H1 (cell line): ENCODE measurements around the gene TBX3. TPM values are rescaled to one million over a fixed set of nuclear protein-coding genes. Genes with fewer than 3 reads are reported as not detected.
A peak's percentile ranks its signal among the peaks of the same experiment; 100 is the strongest.

Experiments used
- CTCF ChIA-PET: fragments of 300-600 bp; sonication (Branson Sonifier 250); formaldehyde crosslinking; loops from one replicate; lab custom pipeline; 2021; ENCODE audit not compliant: partially characterized antibody; lab: Charles Lee
- POLR2A ChIA-PET: fragments of 300-600 bp; sonication (Branson Sonifier 250); formaldehyde crosslinking; loops from one replicate; lab custom pipeline; 2021; ENCODE audit warnings: inconsistent platforms; ENCODE audit not compliant: partially characterized antibody; lab: Charles Lee
- DNase-seq, 2 experiments: peaks; one replicate each; pipeline versions ENCODE4 v3.0.0 to v3.0.0-alpha.2; 2010 to 2022; ENCODE audit warnings: low spot score in 2 of 2, low read depth in 1 of 2, mixed read lengths in 1 of 2
- FAIRE-seq: peaks from 2 replicates; lab custom pipeline; 2011; peaks lifted over from hg19 to GRCh38; lab: Jason Lieb, UNC
- H2AFZ ChIP-seq: 2 replicates; pipeline ENCODE4 v1.8.1; 2012; ENCODE audit warnings: low read length, inconsistent platforms
- H2AK5ac ChIP-seq: 2 replicates; pipeline ENCODE4 v1.6.1; 2013; ENCODE audit warnings: low read depth, low read length
- H2BK120ac ChIP-seq: replicated peaks from 2 replicates; pipeline ENCODE3; 2013; ENCODE audit warnings: low read depth, low read length, inconsistent platforms
- H2BK12ac ChIP-seq: 2 replicates; pipeline ENCODE4 v1.6.1; 2013; ENCODE audit warnings: low read depth, low read length
- H2BK15ac ChIP-seq: 2 replicates; pipeline ENCODE4 v1.6.1; 2013; ENCODE audit warnings: low read length
- H2BK20ac ChIP-seq: 2 replicates; pipeline ENCODE4 v1.6.1; 2013; ENCODE audit warnings: low read length
- H2BK5ac ChIP-seq: 2 replicates; pipeline ENCODE4 v1.6.1; 2013; ENCODE audit warnings: low read depth, low read length
- H3K14ac ChIP-seq: 2 replicates; pipeline ENCODE4 v1.6.1; 2013; ENCODE audit warnings: inconsistent platforms; ENCODE audit not compliant: insufficient read length
- H3K18ac ChIP-seq: 2 replicates; pipeline ENCODE4 v1.6.1; 2013; ENCODE audit warnings: low read length; ENCODE audit errors: extremely low read depth
- H3K23ac ChIP-seq: 2 replicates; pipeline ENCODE4 v1.6.1; 2013; ENCODE audit warnings: inconsistent platforms; ENCODE audit not compliant: insufficient read length
- H3K23me2 ChIP-seq: 2 replicates; pipeline ENCODE4 v1.6.1; 2013; ENCODE audit warnings: low read depth, low read length
- H3K27ac ChIP-seq: 2 replicates; pipeline ENCODE4 v1.6.1; 2011; ENCODE audit warnings: low read depth, low read length, inconsistent platforms
- H3K27me3 ChIP-seq, 4 experiments: replicated peaks in 1 of 4; 1 replicate in 1 of 4; 2 replicates in 3 of 4; pipeline versions ENCODE4 v1.6.1 to v1.8.1; 2011 to 2013; ENCODE audit warnings: low read length in 3 of 4, mild to moderate bottlenecking in 3 of 4, inconsistent platforms in 2 of 4, mixed read lengths in 2 of 4, moderate library complexity in 1 of 4; ENCODE audit not compliant: control insufficient read depth in 3 of 4, insufficient read depth in 3 of 4; ENCODE audit errors: extremely low read depth in 1 of 4
- H3K36me3 ChIP-seq, 4 experiments: 2 replicates each; pipeline versions ENCODE4 v1.6.1 to v1.8.1; 2011 to 2013; ENCODE audit warnings: mild to moderate bottlenecking in 4 of 4, low read length in 3 of 4, moderate library complexity in 2 of 4, control low read depth in 1 of 4, inconsistent platforms in 1 of 4; ENCODE audit not compliant: insufficient read depth in 4 of 4, control insufficient read depth in 2 of 4
- H3K4ac ChIP-seq: replicated peaks from 2 replicates; pipeline ENCODE3; 2013; ENCODE audit warnings: low read length, low read depth, mixed read lengths, inconsistent platforms; ENCODE audit not compliant: insufficient read length
- H3K4me1 ChIP-seq, 4 experiments: replicated peaks in 1 of 4; 1 replicate in 1 of 4; 2 replicates in 3 of 4; pipeline versions ENCODE4 v1.6.1 to v1.8.1; 2011 to 2013; ENCODE audit warnings: low read length in 3 of 4, inconsistent platforms in 2 of 4, mixed read lengths in 1 of 4; ENCODE audit not compliant: insufficient read depth in 4 of 4, control insufficient read depth in 3 of 4
- H3K4me2 ChIP-seq, 2 experiments: 2 replicates each; pipeline versions ENCODE4 v1.6.1 to v1.8.1; 2011 to 2013; ENCODE audit warnings: low read depth in 2 of 2, low read length in 2 of 2, control low read depth in 1 of 2, inconsistent platforms in 1 of 2, mild to moderate bottlenecking in 1 of 2; ENCODE audit not compliant: insufficient read depth in 1 of 2
- H3K4me3 ChIP-seq, 4 experiments: fragments of 200-600, 300-600 bp in 1 of 4; sonication (generic), shearing (Covaris generic), sonication (Bioruptor Twin) in 1 of 4; 2 replicates each; pipeline versions ENCODE4 v1.5.1 to v1.8.1; 2011 to 2016; ENCODE audit warnings: low read length in 4 of 4, low read depth in 3 of 4, control low read depth in 2 of 4, inconsistent platforms in 2 of 4, mild to moderate bottlenecking in 2 of 4, mixed read lengths in 1 of 4, moderate library complexity in 1 of 4; ENCODE audit not compliant: insufficient read depth in 2 of 4; ENCODE audit errors: extremely low read depth in 1 of 4
- H3K56ac ChIP-seq: replicated peaks from 2 replicates; pipeline ENCODE3; 2013; ENCODE audit warnings: low read depth, mild to moderate bottlenecking, mixed read lengths, low read length, inconsistent platforms; ENCODE audit not compliant: insufficient read length
- H3K79me1 ChIP-seq: 2 replicates; pipeline ENCODE4 v1.6.1; 2013; ENCODE audit warnings: low read depth, low read length, control low read depth
- H3K79me2 ChIP-seq, 2 experiments: 2 replicates each; pipeline versions ENCODE4 v1.6.1 to v1.8.1; 2012 to 2013; ENCODE audit warnings: low read length in 2 of 2, mild to moderate bottlenecking in 2 of 2, inconsistent platforms in 1 of 2; ENCODE audit not compliant: insufficient read depth in 2 of 2, control insufficient read depth in 1 of 2
- H3K9ac ChIP-seq, 4 experiments: replicated peaks in 1 of 4; 1 replicate in 1 of 4; 2 replicates in 3 of 4; pipeline versions ENCODE4 v1.6.1 to v1.8.1; 2011 to 2013; ENCODE audit warnings: low read depth in 3 of 4, low read length in 3 of 4, control low read depth in 2 of 4, mild to moderate bottlenecking in 2 of 4, moderate library complexity in 2 of 4, inconsistent platforms in 1 of 4; ENCODE audit errors: extremely low read depth in 1 of 4
- H3K9me3 ChIP-seq, 2 experiments: 2 replicates each; pipeline versions ENCODE4 v1.6.1 to v1.8.1; 2012 to 2013; ENCODE audit warnings: mild to moderate bottlenecking in 2 of 2, moderate library complexity in 2 of 2, control low read depth in 1 of 2, inconsistent platforms in 1 of 2, low read depth in 1 of 2, low read length in 1 of 2, mixed read lengths in 1 of 2; ENCODE audit not compliant: insufficient read depth in 2 of 2
- H4K20me1 ChIP-seq, 2 experiments: replicated peaks in 1 of 2; 2 replicates each; pipeline versions ENCODE3 to v1.8.1; 2011 to 2013; ENCODE audit warnings: inconsistent platforms in 2 of 2, low read length in 2 of 2, mild to moderate bottlenecking in 1 of 2; ENCODE audit not compliant: insufficient read depth in 2 of 2, control insufficient read depth in 1 of 2
- H4K5ac ChIP-seq: 2 replicates; pipeline ENCODE4 v1.6.1; 2013; ENCODE audit warnings: low read length, low read depth, mixed read lengths, inconsistent platforms; ENCODE audit not compliant: insufficient read length
- H4K8ac ChIP-seq: 2 replicates; pipeline ENCODE4 v1.8.0; 2013; ENCODE audit warnings: mild to moderate bottlenecking, moderate library complexity, low read length, inconsistent platforms; ENCODE audit not compliant: insufficient read depth; ENCODE audit errors: extremely low read depth
- H4K91ac ChIP-seq: replicated peaks from 2 replicates; pipeline ENCODE3; 2013; ENCODE audit warnings: low read length, mixed read lengths, inconsistent platforms; ENCODE audit not compliant: insufficient read length
- CBX8 ChIP-seq: fragments of 300-800, 300-1000 bp; sonication (generic); IDR thresholded peaks from 2 replicates; pipeline ENCODE4 v1.7.1; 2016; ENCODE audit warnings: low read depth, low read length, borderline replicate concordance
- E2F6 ChIP-seq: IDR thresholded peaks from 2 replicates; pipeline ENCODE4 v1.6.1; 2012; ENCODE audit warnings: inconsistent platforms
- KDM4A ChIP-seq: IDR thresholded peaks from one replicate; pipeline ENCODE4 v1.7.1; 2012; ENCODE audit warnings: low read depth, mild to moderate bottlenecking, moderate library complexity, low read length, inconsistent platforms; ENCODE audit not compliant: severe bottlenecking
- MAFK ChIP-seq: IDR thresholded peaks from 2 replicates; pipeline ENCODE4 v1.6.1; 2012; ENCODE audit warnings: low read depth, mild to moderate bottlenecking, improper control_type of control experiment, low read length
- PHF8 ChIP-seq: fragments of 200-600 bp; sonication (generic); conservative IDR thresholded peaks from 2 replicates; pipeline ENCODE4 v1.7.1; 2012; ENCODE audit warnings: low read depth, mild to moderate bottlenecking, inconsistent platforms, low read length, moderate library complexity
- POU5F1 ChIP-seq: IDR thresholded peaks from 2 replicates; pipeline ENCODE4 v1.6.1; 2011; ENCODE audit warnings: low read depth, mild to moderate bottlenecking, low read length, moderate library complexity
- WGBS, 2 experiments: shearing (Covaris generic) in 1 of 2; methylation state at CpG; one replicate each; pipeline versions ENCODE4 v1.1.6 to v1.1.7; 2013 to 2015; ENCODE audit warnings: low lambda C conversion rate in 2 of 2, mixed read lengths in 2 of 2, inconsistent platforms in 1 of 2, low coverage in 1 of 2, missing lambda C conversion rate in 1 of 2; ENCODE audit not compliant: insufficient replicate concordance in 2 of 2, insufficient coverage in 1 of 2, insufficient read length in 1 of 2; ENCODE audit errors: extremely low coverage in 1 of 2, missing lambda C conversion rate in 1 of 2; 5-methylcytosine and 5-hydroxymethylcytosine counted together
- polyA plus RNA-seq, 7 experiments: library from polyadenylated mRNA; depleted of rRNA in 3 of 7; stranded (reverse) in 5 of 7; unstranded in 2 of 7; fragments of >200 nt in 5 of 7; fragments of 200-250 nt in 2 of 7; gene quantifications; 1 replicate in 5 of 7; 2 replicates in 1 of 7; 4 replicates in 1 of 7; pipeline versions ENCODE4 v1.2.1 to v1.2.3, GENCODE V29; 2011 to 2013; ENCODE audit warnings: missing spikeins in 2 of 7, mixed read lengths in 2 of 7
- total RNA-seq: library from RNA; stranded (reverse); fragmentation: NEBNext Ultra II Directional; extraction: Animal tissue kit (Norgen Biotek cat#: 25700); gene quantifications from 2 replicates; pipeline ENCODE4 v1.2.1, GENCODE V29; 2021

Gene TBX3
- total and polyA plus RNA-seq, 2 of the 8 experiments (the other 6 are each of a cell fraction or from before 2014, with no cell fraction given): 0.09 to 1.0 TPM

- no peaks in the 10 kb centered on the region for H3K79me1 ChIP-seq
- no peak overlapping the region for H2BK20ac ChIP-seq
- peaks cover 7 to 43% (median 33%) of the 10 kb centered on the region in 4 experiments for H3K4me1 ChIP-seq
- H2BK120ac ChIP-seq: no peak overlapping the region
- H3K4me2 ChIP-seq: peak overlapping the region; percentile 41 to 95
- H3K23ac ChIP-seq: no peak overlapping the region
- 0 out of 2 replicates have a peak overlapping the region, but pooled peaks have one; percentile 53 for H2AK5ac ChIP-seq
- H3K4ac ChIP-seq: no peak overlapping the region
- H4K5ac ChIP-seq: no peak overlapping the region
- no peaks in the 10 kb centered on the region for H3K36me3 ChIP-seq
- no peaks in the 10 kb centered on the region for H3K79me2 ChIP-seq
- H4K8ac ChIP-seq: no peak overlapping the region
- H3K18ac ChIP-seq: no peak overlapping the region; the same call in 1 of the 2 replicates
- no peaks in the 10 kb centered on the region for H3K9me3 ChIP-seq
- WGBS, 2 experiments: 3% methylated on average over 28 of the region's 41 CpGs; no CpG with 5 or more reads in 1 of the 2 experiments
- H2AFZ ChIP-seq: no peak overlapping the region
- no peak overlapping the region for H3K27ac ChIP-seq
- FAIRE-seq: no peak
- POLR2A ChIA-PET: interaction anchor here (0.9 to 1.7 kb wide), 6 partner anchors 10 to 21 kb away, joined by 3 to 6 read pairs (median 4); no protein-coding TSS in a partner anchor
- peaks cover 78 to 94% (median 89%) of the 10 kb centered on the region in 4 experiments for H3K27me3 ChIP-seq
- peak overlapping the region; percentile 60 for H2BK12ac ChIP-seq
- H3K9ac ChIP-seq: no peak overlapping the region
- no peak overlapping the region for H3K56ac ChIP-seq
- DNase-seq: peak in 1 of 2 experiments; percentile 46
- H3K23me2 ChIP-seq: peaks cover 16% of the 10 kb centered on the region; the same call in 1 of the 2 replicates
- H3K14ac ChIP-seq: no peak overlapping the region
- no peak overlapping the region for H4K91ac ChIP-seq
- CTCF ChIA-PET: interaction anchor here (1.0 to 2.8 kb wide), 5 partner anchors 9 to 21 kb away, joined by 3 to 12 read pairs (median 6); no protein-coding TSS in a partner anchor
- peaks cover 4 to 26% of the 10 kb centered on the region in 2 experiments for H4K20me1 ChIP-seq
- peak overlapping the region in 1 of 4 experiments; percentile 54; a peak in 2 of 8 replicates for H3K4me3 ChIP-seq
- no peak overlapping the region for H2BK15ac ChIP-seq
- no peak overlapping the region for H2BK5ac ChIP-seq
- TF ChIP-seq KDM4A: no peak
- TF ChIP-seq POU5F1: no peak
- TF ChIP-seq PHF8: no peak
- TF ChIP-seq CBX8: peak; percentile 43; the same call in 1 of the 2 replicates
- TF ChIP-seq MAFK: no peak
- TF ChIP-seq E2F6: peak; percentile 42; the same call in 1 of the 2 replicates
Observed at GRCh38 chr12:114686773-114687500, 3.0 kb upstream of the TBX3 start.
